ENCODE measurements around the gene CNTNAP1. TPM values are rescaled to one million over a fixed set of nuclear protein-coding genes. Genes with fewer than 3 reads are reported as not detected.
A peak's percentile ranks its signal among the peaks of the same experiment; 100 is the strongest.

CNTNAP1 gene
- total and polyA plus RNA-seq, 9 of the 15 experiments (the other 6 are each of a cell fraction or from before 2014, with no cell fraction given), result 0.10 to 1.8 (median 0.62) TPM

DNA sequence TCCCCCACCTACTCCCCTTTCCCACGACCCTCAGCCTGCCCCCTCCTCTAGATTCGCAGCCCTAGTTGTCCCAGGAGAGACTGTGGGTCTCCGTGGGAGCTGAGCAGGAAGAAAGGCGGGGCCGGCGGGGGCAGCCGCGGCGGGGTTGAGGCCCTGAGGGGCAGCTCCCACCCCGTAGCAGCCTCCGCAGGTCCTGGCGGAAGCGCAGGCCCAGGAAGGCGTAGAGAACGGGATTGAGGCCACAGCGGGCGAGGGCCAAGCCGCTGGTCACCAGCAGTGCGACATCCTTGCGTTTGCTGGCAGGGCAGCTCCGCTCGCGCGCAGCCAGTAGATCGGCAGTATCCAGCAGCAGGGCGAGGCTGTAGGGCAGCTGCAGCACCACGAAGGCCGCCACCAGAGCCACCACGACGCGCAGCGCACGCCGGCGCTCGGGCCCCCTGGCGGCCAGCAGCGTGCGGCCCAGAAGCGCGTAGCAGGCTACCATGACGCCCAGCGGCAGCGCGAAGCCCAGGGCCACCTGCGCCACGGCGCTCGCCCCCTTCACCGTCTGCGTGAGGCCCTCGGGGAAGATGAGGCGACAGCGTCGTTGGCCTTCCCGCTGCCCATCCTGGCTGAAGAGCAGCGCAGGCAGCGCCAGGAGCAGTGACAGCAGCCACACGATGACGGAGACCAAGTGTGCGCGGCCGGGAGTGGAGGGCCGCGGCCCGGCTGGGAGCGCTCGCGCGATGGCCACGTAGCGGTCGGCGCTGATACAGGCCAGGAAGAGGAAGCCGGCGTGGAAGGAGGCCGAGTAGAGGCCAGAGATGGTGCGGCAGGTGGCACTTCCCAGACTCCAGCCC is 2.6 kb upstream of the CNTNAP1 start (continued):
- TF ChIP-seq ETV6 (IDR thresholded peaks at IDR 0.05; ENCODE audit: borderline replicate concordance in 1 of 2, low read depth in 2 of 2, low read length in 1 of 2) (no peak), ETV6 (CRISPR knock-in tag; IDR thresholded peaks at IDR 0.05; ENCODE audit: borderline replicate concordance) (peak; percentile 66; the same call in 1 of the 2 replicates), FUS (optimal IDR thresholded peaks at IDR 0.05; ENCODE audit: low read depth, low read length) (peak; percentile 94), CBX5 (IDR thresholded peaks at IDR 0.05; ENCODE audit: borderline replicate concordance, low read depth) (0 out of 2 replicates have a peak, but pooled peaks have one; percentile 14), CHCHD3 (CRISPR knock-in tag; IDR thresholded peaks at IDR 0.05) (no peak), RBM17 (IDR thresholded peaks at IDR 0.05; ENCODE audit: borderline replicate concordance, low read depth, low read length) (no peak), RBM34 (IDR thresholded peaks at IDR 0.05; ENCODE audit: borderline replicate concordance, insufficient read depth, low read length) (0 out of 2 replicates have a peak, but pooled peaks have one; percentile 27), CXXC5 (CRISPR knock-in tag; IDR thresholded peaks at IDR 0.05) (peak; percentile 85), ZNF12 (CRISPR knock-in tag; IDR thresholded peaks at IDR 0.05) (peak; percentile 89), GATAD2B (IDR thresholded peaks at IDR 0.05; ENCODE audit: borderline replicate concordance) (0 out of 2 replicates have a peak, but pooled peaks have one; percentile 24), NR3C1 (CRISPR knock-in tag; IDR thresholded peaks at IDR 0.05) (peak; percentile 89), TOE1 (IDR thresholded peaks at IDR 0.05; ENCODE audit: borderline replicate concordance) (0 out of 2 replicates have a peak, but pooled peaks have one; percentile 31), TOE1 (CRISPR knock-in tag; IDR thresholded peaks at IDR 0.05; ENCODE audit: borderline replicate concordance, low read depth) (peak; percentile 96), NR4A1 (CRISPR knock-in tag; IDR thresholded peaks at IDR 0.05) (no peak), NR4A1 (tag; IDR thresholded peaks at IDR 0.05) (0 out of 2 replicates have a peak, but pooled peaks have one; percentile 36), SP1 (CRISPR knock-in tag; IDR thresholded peaks at IDR 0.05) (peak; percentile 88), EGR1 (conservative IDR thresholded peaks at IDR 0.05) (0 out of 2 replicates have a peak, but pooled peaks have one; percentile 6)
- TF ChIP-seq, protein P1, sequence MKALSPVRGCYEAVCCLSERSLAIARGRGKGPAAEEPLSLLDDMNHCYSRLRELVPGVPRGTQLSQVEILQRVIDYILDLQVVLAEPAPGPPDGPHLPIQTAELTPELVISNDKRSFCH (CRISPR knock-in tag; IDR thresholded peaks at IDR 0.05), result no peak
- TF ChIP-seq, protein P1 (tag; IDR thresholded peaks at IDR 0.05), result peak; percentile 7; the same call in 1 of the 2 replicates
- TF ChIP-seq, protein P2, sequence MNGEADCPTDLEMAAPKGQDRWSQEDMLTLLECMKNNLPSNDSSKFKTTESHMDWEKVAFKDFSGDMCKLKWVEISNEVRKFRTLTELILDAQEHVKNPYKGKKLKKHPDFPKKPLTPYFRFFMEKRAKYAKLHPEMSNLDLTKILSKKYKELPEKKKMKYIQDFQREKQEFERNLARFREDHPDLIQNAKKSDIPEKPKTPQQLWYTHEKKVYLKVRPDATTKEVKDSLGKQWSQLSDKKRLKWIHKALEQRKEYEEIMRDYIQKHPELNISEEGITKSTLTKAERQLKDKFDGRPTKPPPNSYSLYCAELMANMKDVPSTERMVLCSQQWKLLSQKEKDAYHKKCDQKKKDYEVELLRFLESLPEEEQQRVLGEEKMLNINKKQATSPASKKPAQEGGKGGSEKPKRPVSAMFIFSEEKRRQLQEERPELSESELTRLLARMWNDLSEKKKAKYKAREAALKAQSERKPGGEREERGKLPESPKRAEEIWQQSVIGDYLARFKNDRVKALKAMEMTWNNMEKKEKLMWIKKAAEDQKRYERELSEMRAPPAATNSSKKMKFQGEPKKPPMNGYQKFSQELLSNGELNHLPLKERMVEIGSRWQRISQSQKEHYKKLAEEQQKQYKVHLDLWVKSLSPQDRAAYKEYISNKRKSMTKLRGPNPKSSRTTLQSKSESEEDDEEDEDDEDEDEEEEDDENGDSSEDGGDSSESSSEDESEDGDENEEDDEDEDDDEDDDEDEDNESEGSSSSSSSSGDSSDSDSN (IDR thresholded peaks at IDR 0.05; ENCODE audit: borderline replicate concordance in 1 of 2, low read depth in 2 of 2, low read length in 2 of 2), result peak; percentile 53 to 87; a peak in 3 of 4 replicates
- TF ChIP-seq, protein P3, sequence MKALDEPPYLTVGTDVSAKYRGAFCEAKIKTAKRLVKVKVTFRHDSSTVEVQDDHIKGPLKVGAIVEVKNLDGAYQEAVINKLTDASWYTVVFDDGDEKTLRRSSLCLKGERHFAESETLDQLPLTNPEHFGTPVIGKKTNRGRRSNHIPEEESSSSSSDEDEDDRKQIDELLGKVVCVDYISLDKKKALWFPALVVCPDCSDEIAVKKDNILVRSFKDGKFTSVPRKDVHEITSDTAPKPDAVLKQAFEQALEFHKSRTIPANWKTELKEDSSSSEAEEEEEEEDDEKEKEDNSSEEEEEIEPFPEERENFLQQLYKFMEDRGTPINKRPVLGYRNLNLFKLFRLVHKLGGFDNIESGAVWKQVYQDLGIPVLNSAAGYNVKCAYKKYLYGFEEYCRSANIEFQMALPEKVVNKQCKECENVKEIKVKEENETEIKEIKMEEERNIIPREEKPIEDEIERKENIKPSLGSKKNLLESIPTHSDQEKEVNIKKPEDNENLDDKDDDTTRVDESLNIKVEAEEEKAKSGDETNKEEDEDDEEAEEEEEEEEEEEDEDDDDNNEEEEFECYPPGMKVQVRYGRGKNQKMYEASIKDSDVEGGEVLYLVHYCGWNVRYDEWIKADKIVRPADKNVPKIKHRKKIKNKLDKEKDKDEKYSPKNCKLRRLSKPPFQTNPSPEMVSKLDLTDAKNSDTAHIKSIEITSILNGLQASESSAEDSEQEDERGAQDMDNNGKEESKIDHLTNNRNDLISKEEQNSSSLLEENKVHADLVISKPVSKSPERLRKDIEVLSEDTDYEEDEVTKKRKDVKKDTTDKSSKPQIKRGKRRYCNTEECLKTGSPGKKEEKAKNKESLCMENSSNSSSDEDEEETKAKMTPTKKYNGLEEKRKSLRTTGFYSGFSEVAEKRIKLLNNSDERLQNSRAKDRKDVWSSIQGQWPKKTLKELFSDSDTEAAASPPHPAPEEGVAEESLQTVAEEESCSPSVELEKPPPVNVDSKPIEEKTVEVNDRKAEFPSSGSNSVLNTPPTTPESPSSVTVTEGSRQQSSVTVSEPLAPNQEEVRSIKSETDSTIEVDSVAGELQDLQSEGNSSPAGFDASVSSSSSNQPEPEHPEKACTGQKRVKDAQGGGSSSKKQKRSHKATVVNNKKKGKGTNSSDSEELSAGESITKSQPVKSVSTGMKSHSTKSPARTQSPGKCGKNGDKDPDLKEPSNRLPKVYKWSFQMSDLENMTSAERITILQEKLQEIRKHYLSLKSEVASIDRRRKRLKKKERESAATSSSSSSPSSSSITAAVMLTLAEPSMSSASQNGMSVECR (CRISPR knock-in tag; IDR thresholded peaks at IDR 0.05), result peak; percentile 97

Measured in K562 (cell line).